ENCODE results near the gene VPS45.

VPS45 gene

DNA sequence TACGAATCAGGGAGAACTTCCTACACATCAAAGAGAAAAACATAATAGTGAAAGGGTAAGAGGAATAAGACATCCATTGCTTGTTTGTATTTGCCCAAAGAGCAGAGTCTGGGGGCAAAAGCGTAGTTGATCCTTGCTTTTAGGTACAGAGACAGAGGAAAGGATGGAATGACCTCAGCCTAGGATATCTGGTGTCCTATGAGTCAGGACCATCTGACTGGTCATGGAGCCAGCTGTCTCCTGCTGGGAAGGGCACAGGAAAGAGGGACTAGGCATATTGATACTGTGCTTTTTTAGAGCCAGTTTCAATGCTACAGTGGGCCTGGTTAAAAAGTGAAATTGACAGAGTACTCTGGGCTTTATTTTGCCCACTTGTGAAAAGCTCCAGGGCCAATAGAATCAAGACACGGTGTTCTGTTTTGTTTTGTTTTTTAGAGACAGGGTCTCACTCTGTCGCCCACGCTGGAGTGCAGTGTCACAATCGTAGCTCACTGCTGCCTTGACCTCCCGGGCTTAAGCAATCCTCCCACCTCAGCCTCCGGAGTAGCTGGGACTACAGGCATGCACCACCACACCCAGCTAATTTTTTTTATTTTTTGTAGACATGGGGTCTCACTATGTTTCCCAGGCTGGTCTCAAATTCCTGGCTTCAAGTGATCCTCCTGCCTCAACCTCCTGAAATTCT, 85.3 kb downstream of the VPS45 start:
- Mint-ChIP-seq H3K27ac (no peak overlapping the region), H3K9me3 (no peaks in the 10 kb centered on the region), H3K36me3 (ENCODE audit: low read depth) (peaks cover 42% of the 10 kb centered on the region), H3K4me3 (peak overlapping the region; percentile 25), H3K27me3 (no peaks in the 10 kb centered on the region), H3K4me1 (ENCODE audit: low read depth) (peaks cover 52% of the 10 kb centered on the region)

- peaks cover 46% of the 10 kb centered on the region for H3K4me1 Mint-ChIP-seq (ENCODE audit: low read depth)
- H3K36me3 Mint-ChIP-seq (ENCODE audit: low read depth) = peaks cover 47% of the 10 kb centered on the region
- no peaks in the 10 kb centered on the region for H3K9me3 Mint-ChIP-seq
- no peak overlapping the region for H3K4me3 Mint-ChIP-seq
- no peaks in the 10 kb centered on the region for H3K27me3 Mint-ChIP-seq
- no peak overlapping the region for H3K27ac Mint-ChIP-seq
Measured at GRCh38 chr1:150154143-150154542, 86.6 kb downstream of the VPS45 start.

GRCh38 chr1:150155413-150156071, 88.0 kb downstream of the VPS45 start:
- no peak overlapping the region for H3K4me3 Mint-ChIP-seq
- peaks cover 47% of the 10 kb centered on the region for H3K36me3 Mint-ChIP-seq (ENCODE audit: low read depth)
- H3K27me3 Mint-ChIP-seq = no peaks in the 10 kb centered on the region
- H3K9me3 Mint-ChIP-seq = no peaks in the 10 kb centered on the region
- H3K4me1 Mint-ChIP-seq (ENCODE audit: low read depth) = peaks cover 57% of the 10 kb centered on the region
- H3K27ac Mint-ChIP-seq = no peak overlapping the region

DNA sequence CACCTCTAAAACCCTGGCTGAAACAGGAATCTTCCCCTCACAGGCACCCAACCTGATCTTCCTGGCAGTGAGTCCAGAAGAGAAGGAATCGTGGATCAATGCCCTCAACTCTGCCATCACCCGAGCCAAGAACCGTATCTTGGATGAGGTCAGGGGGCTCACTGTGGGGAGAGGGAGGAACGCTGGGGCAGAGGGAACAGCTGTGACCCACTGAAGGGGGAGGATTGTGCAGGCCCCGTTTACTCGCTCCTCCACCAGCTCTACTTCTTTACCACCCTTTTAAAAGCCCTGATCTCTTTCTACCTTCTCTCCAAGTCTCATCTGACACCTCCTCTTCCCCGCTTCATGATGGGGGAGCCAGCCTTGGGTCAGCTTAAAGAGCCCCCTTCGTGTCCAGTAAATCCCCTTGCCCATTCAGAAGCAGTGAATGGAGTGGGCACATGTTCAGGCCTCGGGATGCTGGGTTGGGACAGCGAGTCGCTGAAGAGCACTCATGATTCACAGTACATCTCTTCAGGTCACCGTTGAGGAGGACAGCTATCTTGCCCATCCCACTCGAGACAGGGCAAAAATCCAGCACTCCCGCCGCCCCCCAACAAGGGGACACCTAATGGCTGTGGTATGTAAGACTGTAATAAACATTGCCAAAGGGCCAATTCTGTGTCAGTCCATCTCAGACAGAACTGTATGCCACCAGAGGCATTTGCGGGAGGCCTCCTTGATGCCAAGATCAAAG, 89.5 kb downstream of the VPS45 start:
- Mint-ChIP-seq H3K9me3 (no peaks in the 10 kb centered on the region), H3K27ac (no peak overlapping the region), H3K4me1 (ENCODE audit: low read depth) (peaks cover 60% of the 10 kb centered on the region), H3K4me3 (no peak overlapping the region), H3K36me3 (ENCODE audit: low read depth) (peaks cover 47% of the 10 kb centered on the region), H3K27me3 (no peaks in the 10 kb centered on the region)

DNA sequence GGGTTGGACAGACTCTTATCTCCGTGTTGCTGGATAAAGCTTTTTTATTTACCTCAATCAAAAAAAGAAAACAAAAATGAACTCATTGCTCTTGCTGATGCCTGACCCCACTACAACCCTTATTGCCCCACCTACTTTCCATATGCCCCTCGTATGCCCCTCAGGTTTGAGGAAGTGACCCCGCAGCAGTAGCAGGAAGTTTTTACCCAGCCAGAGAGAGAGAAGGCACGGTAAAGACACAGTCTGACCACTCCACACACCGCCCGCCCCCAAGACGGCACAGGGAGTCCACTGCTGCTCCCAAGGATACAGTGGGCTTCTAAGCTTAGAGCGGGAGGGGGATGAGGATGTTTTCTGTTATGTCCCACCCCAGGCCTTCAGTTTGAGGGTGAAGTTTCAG, 92.0 kb downstream of the VPS45 start:
- Mint-ChIP-seq H3K4me3 (no peak overlapping the region), H3K27me3 (no peaks in the 10 kb centered on the region), H3K9me3 (no peaks in the 10 kb centered on the region), H3K36me3 (ENCODE audit: low read depth) (peaks cover 34% of the 10 kb centered on the region), H3K4me1 (ENCODE audit: low read depth) (peaks cover 58% of the 10 kb centered on the region), H3K27ac (peak overlapping the region; percentile 83)

DNA sequence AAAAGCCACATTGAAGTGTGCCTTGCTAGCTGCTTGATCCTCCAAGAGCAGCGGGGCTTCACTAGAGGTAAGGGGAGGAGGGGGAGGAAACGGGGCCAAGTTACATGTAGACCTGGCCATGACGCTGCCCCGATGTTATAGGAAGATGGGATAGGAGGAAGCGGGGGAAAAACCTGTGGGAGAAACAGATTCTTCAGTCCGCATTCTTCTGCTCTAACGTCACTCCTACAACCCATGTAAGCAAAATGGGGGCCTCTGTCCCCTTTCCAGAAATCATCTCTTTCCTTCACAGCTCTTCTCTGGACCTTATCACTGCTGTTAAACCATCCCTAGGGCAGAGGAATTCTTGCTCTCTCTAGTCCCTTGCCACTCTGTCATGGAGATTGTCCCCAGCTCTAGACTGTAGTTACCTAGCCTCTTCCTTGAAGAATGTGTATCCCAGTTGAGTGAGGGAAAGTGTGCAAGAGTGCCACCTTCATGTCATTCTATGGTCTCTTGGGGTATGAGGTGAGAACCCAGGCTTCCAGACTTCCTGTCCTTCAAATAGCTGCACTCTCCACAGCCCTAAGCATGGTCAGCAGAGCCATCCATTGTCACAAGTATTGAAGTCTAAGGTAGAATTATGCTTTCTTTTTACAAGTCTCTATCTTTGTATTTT, 93.5 kb downstream of the VPS45 start:
- peaks cover 19% of the 10 kb centered on the region for H3K36me3 Mint-ChIP-seq (ENCODE audit: low read depth)
- peak overlapping the region; percentile 66 for H3K4me3 Mint-ChIP-seq
- peak overlapping the region; percentile 83 for H3K27ac Mint-ChIP-seq
- no peaks in the 10 kb centered on the region for H3K9me3 Mint-ChIP-seq
- H3K4me1 Mint-ChIP-seq (ENCODE audit: low read depth) = peaks cover 73% of the 10 kb centered on the region
- H3K27me3 Mint-ChIP-seq = no peaks in the 10 kb centered on the region

- Mint-ChIP-seq H3K9me3 (no peaks in the 10 kb centered on the region), H3K36me3 (ENCODE audit: low read depth) (peaks cover 13% of the 10 kb centered on the region), H3K4me1 (ENCODE audit: low read depth) (peaks cover 75% of the 10 kb centered on the region), H3K4me3 (no peak overlapping the region), H3K27me3 (no peaks in the 10 kb centered on the region), H3K27ac (peak overlapping the region; percentile 89)
Measured at GRCh38 chr1:150161747-150162581, 94.4 kb downstream of the VPS45 start.

GRCh38 chr1:150162582-150162861, 94.9 kb downstream of the VPS45 start:
- Mint-ChIP-seq H3K9me3 (no peaks in the 10 kb centered on the region), H3K4me3 (no peak overlapping the region), H3K27ac (peak overlapping the region; percentile 89)

GRCh38 chr1:150162862-150163706, 95.5 kb downstream of the VPS45 start:
- Mint-ChIP-seq H3K9me3 (no peaks in the 10 kb centered on the region), H3K36me3 (ENCODE audit: low read depth) (peaks cover 3% of the 10 kb centered on the region), H3K27ac (peak overlapping the region; percentile 89), H3K4me1 (ENCODE audit: low read depth) (peaks cover 71% of the 10 kb centered on the region), H3K27me3 (no peaks in the 10 kb centered on the region), H3K4me3 (peak overlapping the region; percentile 67)

More at GRCh38 chr1:150162582-150162861, 94.9 kb downstream of the VPS45 start:
- H3K36me3 Mint-ChIP-seq (ENCODE audit: low read depth) = peaks cover 8% of the 10 kb centered on the region
- H3K4me1 Mint-ChIP-seq (ENCODE audit: low read depth) = peaks cover 75% of the 10 kb centered on the region
- no peaks in the 10 kb centered on the region for H3K27me3 Mint-ChIP-seq

- Mint-ChIP-seq H3K36me3 (ENCODE audit: low read depth) (no peaks in the 10 kb centered on the region), H3K27me3 (no peaks in the 10 kb centered on the region), H3K9me3 (no peaks in the 10 kb centered on the region), H3K27ac (no peak overlapping the region), H3K4me3 (no peak overlapping the region), H3K4me1 (ENCODE audit: low read depth) (peaks cover 65% of the 10 kb centered on the region)
Measured at GRCh38 chr1:150164224-150164623, 96.6 kb downstream of the VPS45 start.

DNA sequence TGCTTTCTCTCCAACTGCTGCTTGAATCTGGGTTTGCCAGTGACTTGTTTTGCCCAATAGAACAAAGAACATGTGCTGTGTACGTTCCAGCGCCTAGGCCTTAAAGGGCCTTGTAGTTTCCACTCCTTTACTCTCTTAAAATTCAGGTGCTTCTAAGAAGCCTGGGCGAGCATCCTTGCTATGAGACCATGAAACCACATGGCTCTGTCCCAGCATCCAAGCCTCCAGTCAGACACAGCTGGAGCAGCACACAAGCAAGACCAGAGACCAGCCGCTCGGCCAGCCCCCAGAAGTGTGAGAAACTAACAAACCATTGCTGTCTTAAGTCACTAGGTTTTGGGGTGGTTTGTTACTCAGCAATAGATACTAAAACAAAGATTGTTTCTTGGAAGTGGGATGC, 97.2 kb downstream of the VPS45 start:
- Mint-ChIP-seq H3K4me3 (no peak overlapping the region), H3K4me1 (ENCODE audit: low read depth) (peaks cover 59% of the 10 kb centered on the region), H3K27ac (peak overlapping the region; percentile 54), H3K36me3 (ENCODE audit: low read depth) (no peaks in the 10 kb centered on the region), H3K27me3 (no peaks in the 10 kb centered on the region), H3K9me3 (no peaks in the 10 kb centered on the region)

DNA sequence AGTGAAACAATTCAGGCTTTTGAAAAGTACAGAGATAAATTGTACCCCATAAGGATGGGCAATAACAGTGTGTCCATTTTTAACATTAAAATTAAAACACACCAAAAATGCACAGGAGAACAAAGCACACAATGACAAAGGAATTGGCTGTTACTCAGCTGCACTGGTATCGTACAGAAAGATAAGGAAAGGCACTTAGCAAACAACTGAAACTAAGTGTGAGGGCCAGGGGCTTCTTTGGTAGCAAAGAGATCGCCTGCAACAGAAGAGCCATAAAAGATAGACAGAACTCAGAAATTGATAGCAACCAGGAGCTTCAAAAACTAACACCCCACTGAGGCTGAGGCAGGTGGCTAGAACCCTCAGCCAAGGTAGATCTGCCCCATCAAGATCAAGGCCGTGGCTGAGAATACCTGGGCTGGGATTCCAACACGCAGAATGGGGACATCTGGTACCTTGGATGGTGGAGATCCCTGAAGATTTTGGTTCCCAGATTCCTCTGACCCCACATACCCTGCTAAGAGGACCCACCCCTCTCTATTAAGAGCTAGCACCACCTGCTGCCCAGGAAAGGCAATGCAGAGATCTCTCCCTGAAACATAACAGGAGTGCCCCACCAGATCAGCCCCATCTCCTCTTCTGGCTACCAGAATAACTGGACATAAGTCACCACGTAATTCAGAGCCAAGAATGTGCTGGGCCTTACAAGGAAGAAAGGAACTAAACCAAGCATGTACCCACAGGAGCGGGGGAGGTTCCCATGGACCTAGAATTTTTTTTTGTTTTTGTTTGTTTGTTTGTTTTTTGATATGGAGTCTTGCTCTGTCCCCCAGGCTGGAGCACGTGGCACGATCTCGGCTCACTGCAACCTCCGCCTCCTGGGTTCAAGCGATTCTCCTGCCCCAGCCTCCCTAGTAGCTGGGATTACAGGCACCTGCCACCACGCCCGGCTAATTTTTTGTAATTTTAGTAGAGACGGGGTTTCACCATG, 98.3 kb downstream of the VPS45 start:
- peaks cover 48% of the 10 kb centered on the region for H3K4me1 Mint-ChIP-seq (ENCODE audit: low read depth)
- no peaks in the 10 kb centered on the region for H3K36me3 Mint-ChIP-seq (ENCODE audit: low read depth)
- H3K27ac Mint-ChIP-seq = peak overlapping the region; percentile 71

More for the DNA sequence above, 98.3 kb downstream of the VPS45 start:
- Mint-ChIP-seq H3K9me3 (no peaks in the 10 kb centered on the region), H3K27me3 (no peaks in the 10 kb centered on the region), H3K4me3 (peak overlapping the region; percentile 33)
